Aorta (tissue), 5 donors: Measurements from ENCODE around the gene LRCOL1. TPM values are rescaled to one million over a fixed set of nuclear protein-coding genes. Genes with fewer than 3 reads are reported as not detected.
A peak's percentile ranks its signal among the peaks of the same experiment; 100 is the strongest.

Experiments used
- ATAC-seq: fragments of 200-7000 bp; cut with Tn5 transposase; one replicate; pipeline ENCODE4 v1.9.1; 2022; ENCODE audit warnings: moderate library complexity; ENCODE audit not compliant: low FRiP score
- DNase-seq, 2 donors: peaks; one replicate each; pipeline ENCODE4 v3.0.0-alpha.2; 2020
- H3K27ac ChIP-seq, 2 donors: one replicate each; pipeline ENCODE4 v1.5.1; 2013; ENCODE audit warnings: low read length in 2 of 2, mild to moderate bottlenecking in 2 of 2, moderate library complexity in 2 of 2, control low read depth in 1 of 2, inconsistent platforms in 1 of 2, low read depth in 1 of 2
- H3K27me3 ChIP-seq, 2 donors: one replicate each; pipeline ENCODE4 v1.6.1; 2013; ENCODE audit warnings: control low read depth in 1 of 2, low read length in 1 of 2, mild to moderate bottlenecking in 1 of 2, moderate library complexity in 1 of 2; ENCODE audit not compliant: insufficient read depth in 2 of 2, control insufficient read depth in 1 of 2
- H3K36me3 ChIP-seq, 2 donors: one replicate each; pipeline ENCODE4 v1.6.1; 2013; ENCODE audit warnings: control low read depth in 1 of 2, low read length in 1 of 2, mild to moderate bottlenecking in 1 of 2; ENCODE audit not compliant: insufficient read depth in 2 of 2, control insufficient read depth in 1 of 2
- H3K4me1 ChIP-seq, 2 donors: one replicate each; pipeline ENCODE4 v1.6.1; 2013; ENCODE audit warnings: low read length in 2 of 2, control low read depth in 1 of 2, mild to moderate bottlenecking in 1 of 2, moderate library complexity in 1 of 2; ENCODE audit not compliant: insufficient read depth in 2 of 2, control insufficient read depth in 1 of 2
- H3K4me3 ChIP-seq, 2 donors: one replicate each; pipeline ENCODE4 v1.5.1; 2013; ENCODE audit warnings: low read length in 2 of 2, control low read depth in 1 of 2, mild to moderate bottlenecking in 1 of 2
- H3K9me3 ChIP-seq: one replicate; pipeline ENCODE4 v1.6.1; 2013; ENCODE audit warnings: mild to moderate bottlenecking, low read length; ENCODE audit not compliant: control insufficient read depth
- WGBS, 2 donors: extraction: QIAGEN DNeasy Blood & Tissue Kit; methylation state at CpG; one replicate each; pipeline ENCODE4 v1.1.7; 2013; 5-methylcytosine and 5-hydroxymethylcytosine counted together
- intact Hi-C, 2 donors: fragments of 100-400 bp; cut with DNase I; formaldehyde crosslinking; loops; one replicate each; pipeline versions ENCODE4 v1.14.2 to v1.15.0; 2022
- polyA plus RNA-seq, 2 donors: library from polyadenylated mRNA; stranded (reverse); fragments of 200-250 nt; gene quantifications; one replicate each; pipeline ENCODE4 v1.2.3, GENCODE V29; 2013
- total RNA-seq, 2 donors: library from RNA; stranded (reverse); fragmentation: NEBNext Ultra II Directional; extraction: Animal tissue kit (Norgen Biotek cat#: 25700); gene quantifications; one replicate each; pipeline ENCODE4 v1.2.1, GENCODE V29; 2021
- donor health status: healthy with polysubstance abuse.
- donor health status: Bipolar disorder and iron deficiency.
- donor health status: DM: no; HTN: no; CAD: no.
- donor health status: DM: no; HTN: no; CAD: no.
- donor health status: DM: yes; HTN: yes; CAD: no.

LRCOL1 gene
- total and polyA plus RNA-seq, 4 donors, result 0.59 to 1.2 TPM; not detected in 2

DNA sequence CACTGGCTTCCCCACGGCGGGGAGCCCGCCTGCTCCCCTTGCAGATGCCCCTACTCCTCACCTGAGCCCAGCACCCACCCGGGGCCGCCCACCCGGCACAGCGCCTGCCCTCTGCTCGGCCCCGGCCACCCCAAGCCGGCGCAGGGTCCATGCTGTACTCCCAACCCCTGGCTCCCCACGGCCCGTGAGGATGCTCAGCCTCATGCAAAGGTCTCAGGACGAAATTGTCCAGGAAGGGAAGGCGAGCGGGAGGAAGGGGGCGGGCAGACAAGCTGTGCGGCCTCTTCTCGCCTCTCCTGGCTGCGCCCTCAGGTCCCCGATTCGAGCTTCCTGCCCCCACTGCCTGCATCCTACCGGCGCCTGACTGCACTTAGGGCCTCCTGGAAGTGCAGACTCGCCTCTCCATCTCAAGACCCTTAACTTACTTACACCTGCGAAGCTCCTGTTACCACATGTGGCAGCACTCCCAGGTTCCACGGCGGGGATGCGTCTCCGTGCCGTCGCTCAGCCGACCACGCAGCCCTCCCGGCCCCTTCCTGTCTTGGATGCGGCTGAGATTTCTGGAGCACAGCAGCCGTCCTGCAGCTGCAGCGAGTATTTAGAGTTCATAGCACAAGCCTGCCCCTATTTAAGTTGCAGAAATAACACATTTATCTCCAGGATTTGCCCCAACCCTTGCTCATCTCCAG lies 18.0 kb downstream of the LRCOL1 start:
- Histone ChIP-seq H3K36me3 (no peaks in the 10 kb centered on the region), H3K27me3 (no peaks in the 10 kb centered on the region), H3K9me3 (no peaks in the 10 kb centered on the region), H3K27ac (no peak overlapping the region), H3K4me1 (no peaks in the 10 kb centered on the region), H3K4me3 (no peak overlapping the region)
- ATAC-seq (no peak), DNase-seq (peak in 1 of 2 donors; percentile 34)
- WGBS, 2 donors, result 88 to 94% methylated on average over 34 to 38 of the region's 38 CpGs
- intact Hi-C loops, result loop anchor here in 1 of 2 donors (10.0 kb wide), 1 partner anchor 98 kb away; the partner anchor contains the start of gene FBRSL1

DNA sequence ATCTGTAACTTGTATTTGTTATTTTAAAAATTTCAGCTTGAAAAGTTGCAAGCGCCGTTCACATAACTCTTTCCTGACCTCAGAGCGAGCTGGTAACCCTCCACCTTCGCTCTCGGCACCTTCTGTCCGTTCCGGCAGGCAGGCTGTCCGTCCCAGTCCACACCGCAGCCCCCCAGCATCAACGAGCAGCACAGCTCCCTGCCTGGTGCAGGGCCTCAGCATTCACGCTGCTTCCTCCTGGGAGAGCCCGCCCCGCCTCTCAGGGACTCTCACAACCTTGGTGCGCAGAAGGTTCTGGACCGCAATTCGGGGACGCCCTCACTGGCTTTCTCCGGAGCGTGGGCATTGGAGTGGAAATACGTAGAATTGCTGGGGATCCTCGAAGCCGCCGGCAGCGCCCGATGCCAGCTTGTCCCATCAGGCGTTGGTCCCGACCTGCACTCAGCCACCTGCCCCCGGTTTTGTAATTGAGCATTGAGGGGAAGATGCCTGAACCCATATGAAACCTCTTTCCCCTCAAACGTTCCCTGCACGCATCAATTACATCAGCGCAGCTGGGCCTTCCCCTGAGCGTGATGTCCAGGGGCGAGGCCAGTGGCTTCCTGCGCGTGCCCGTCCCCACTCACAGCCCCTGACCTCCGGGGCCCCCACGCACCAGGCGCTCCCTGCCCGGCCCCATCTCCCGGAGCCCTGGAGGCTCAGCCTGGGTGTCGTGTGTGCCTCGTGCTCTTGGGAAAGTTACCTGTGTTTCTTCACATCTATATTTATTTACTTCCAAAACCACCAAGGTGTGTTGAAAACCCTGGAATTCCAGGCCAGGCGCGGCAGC lies 19.1 kb downstream of the LRCOL1 start:
- H3K36me3 ChIP-seq, result no peaks in the 10 kb centered on the region
- H3K27ac ChIP-seq, result no peak overlapping the region
- H3K4me3 ChIP-seq, result no peak overlapping the region
- 90 to 91% methylated on average over 45 of the region's 45 CpGs for WGBS, 2 donors
- H3K4me1 ChIP-seq, result no peaks in the 10 kb centered on the region
- no peak for ATAC-seq
- no peaks in the 10 kb centered on the region for H3K27me3 ChIP-seq
- intact Hi-C loops, result loop anchor here in 1 of 2 donors (10.0 kb wide), 1 partner anchor 97 kb away; the partner anchor contains the start of gene FBRSL1
- H3K9me3 ChIP-seq, result no peaks in the 10 kb centered on the region
- no peak for DNase-seq

DNA sequence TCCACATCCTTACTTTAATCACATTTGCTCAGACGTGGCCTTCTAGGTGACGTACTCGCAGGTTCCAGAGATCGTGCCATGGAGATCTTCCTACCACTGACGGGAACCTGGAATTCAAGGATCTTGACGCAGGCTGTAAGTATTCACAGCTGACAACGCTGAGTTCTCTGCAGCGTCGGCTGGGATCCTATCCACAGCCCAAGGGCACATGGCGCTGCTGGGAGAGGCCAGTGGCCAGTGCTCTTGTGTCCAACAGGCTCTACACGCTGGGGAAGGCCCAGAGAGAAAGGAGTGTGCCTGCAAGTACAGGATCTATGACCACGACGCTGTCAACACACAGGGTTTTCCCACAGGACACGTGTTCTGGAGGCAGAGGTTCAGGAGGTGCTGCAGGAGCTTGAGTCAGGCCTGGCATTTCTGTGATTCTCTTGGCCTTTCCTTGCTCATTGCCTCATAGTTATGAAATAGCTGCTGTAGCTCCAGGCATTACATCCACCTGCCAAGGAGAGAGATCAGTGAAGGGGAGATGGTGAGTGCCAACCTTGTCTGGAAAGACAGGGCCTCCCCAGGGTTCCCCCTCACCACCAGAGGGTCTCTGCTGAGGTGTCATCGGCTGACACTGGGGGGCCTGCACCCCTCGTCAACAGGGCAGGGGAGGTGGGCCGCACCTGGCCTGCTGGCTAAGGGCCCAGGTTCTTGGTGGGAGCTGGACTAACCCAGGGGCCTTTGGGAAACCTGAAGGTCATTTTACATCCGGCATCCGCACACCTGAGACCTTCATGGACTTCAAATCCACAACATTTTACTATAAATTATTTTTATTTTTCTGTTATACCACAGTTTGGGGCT lies 21.3 kb downstream of the LRCOL1 start:
- Histone ChIP-seq H3K4me3 (no peak overlapping the region), H3K27ac (no peak overlapping the region), H3K9me3 (no peaks in the 10 kb centered on the region), H3K27me3 (no peaks in the 10 kb centered on the region), H3K36me3 (no peaks in the 10 kb centered on the region), H3K4me1 (no peaks in the 10 kb centered on the region)
- WGBS, 2 donors, result 91 to 93% methylated on average over 19 of the region's 19 CpGs
- intact Hi-C loops, result no loop called here
- ATAC-seq (no peak), DNase-seq (no peak)

DNA sequence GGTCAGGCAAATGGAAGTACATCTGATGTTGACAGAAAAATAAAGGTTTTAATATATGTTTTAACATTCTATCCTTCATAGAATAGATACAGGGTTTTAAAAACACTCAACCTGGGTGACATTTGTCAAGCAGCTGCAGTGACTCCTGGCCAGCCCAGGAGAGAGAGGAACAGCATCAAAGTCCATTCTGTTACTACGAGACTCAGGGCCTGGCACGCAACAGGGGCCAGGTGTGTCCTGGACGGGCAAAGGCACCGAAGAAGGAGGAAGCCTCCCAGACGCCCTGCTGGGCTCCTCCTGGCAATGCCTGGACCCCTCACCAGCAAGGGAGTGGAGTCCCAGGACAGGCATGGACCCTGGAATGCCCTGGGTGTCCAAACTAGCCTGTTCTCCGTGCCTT lies 22.1 kb downstream of the LRCOL1 start:
- ATAC-seq, result no peak
- intact Hi-C loops, result no loop called here

DNA sequence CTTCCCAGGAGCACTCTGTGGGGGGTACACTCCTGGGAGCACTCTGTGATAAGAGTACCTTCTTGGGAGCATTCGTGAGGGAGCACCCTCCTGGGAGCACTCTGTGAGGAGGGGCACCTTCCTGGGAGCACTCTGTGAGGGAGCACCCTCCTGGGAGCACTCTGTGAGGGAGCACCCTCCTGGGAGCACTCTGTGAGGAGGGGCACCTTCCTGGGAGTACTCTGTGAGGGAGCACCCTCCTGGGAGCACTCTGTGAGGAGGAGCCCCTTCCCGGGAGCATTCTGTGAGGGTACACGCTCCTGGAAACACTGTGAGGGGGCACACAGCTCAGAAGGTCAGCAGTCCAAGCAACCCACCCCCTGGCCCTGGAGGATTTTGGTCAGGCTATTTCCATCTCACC lies 22.6 kb downstream of the LRCOL1 start:
- DNase-seq (no peak), ATAC-seq (no peak)
- Histone ChIP-seq H3K9me3 (no peaks in the 10 kb centered on the region), H3K27ac (no peak overlapping the region), H3K27me3 (no peaks in the 10 kb centered on the region), H3K4me3 (no peak overlapping the region), H3K36me3 (no peaks in the 10 kb centered on the region), H3K4me1 (no peaks in the 10 kb centered on the region)
- WGBS, 2 donors, result 72 to 74% methylated on average over 3 of the region's 3 CpGs
- intact Hi-C loops, result no loop called here

More for the DNA sequence above, 22.1 kb downstream of the LRCOL1 start:
- 85 to 90% methylated on average over 6 of the region's 6 CpGs for WGBS, 2 donors
- no peaks in the 10 kb centered on the region for H3K27me3 ChIP-seq
- no peaks in the 10 kb centered on the region for H3K4me1 ChIP-seq
- no peak overlapping the region for H3K4me3 ChIP-seq
- H3K36me3 ChIP-seq, result no peaks in the 10 kb centered on the region
- no peak overlapping the region for H3K27ac ChIP-seq
- H3K9me3 ChIP-seq, result no peaks in the 10 kb centered on the region
- DNase-seq, result no peak

DNA sequence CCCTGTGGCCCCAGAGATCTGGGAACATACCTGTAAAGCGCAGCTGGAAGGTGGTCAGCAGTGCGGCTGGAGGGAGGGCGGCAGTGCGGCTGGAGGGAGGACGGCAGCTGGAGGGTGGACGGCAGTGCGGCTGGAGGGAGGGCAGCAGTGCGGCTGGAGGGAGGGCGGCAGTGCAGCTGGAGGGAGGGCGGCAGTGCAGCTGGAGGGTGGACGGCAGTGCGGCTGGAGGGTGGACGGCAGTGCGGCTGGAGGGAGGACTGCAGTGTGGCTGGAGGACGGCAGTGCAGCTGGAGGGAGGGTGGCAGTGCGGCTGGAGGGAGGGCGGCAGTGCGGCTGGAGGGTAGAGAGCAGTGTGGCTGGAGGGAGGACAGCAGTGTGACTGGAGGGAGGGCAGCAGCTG lies 23.5 kb downstream of the LRCOL1 start:
- Histone ChIP-seq H3K4me1 (no peaks in the 10 kb centered on the region), H3K9me3 (no peaks in the 10 kb centered on the region), H3K27me3 (no peaks in the 10 kb centered on the region), H3K4me3 (no peak overlapping the region), H3K27ac (no peak overlapping the region), H3K36me3 (no peaks in the 10 kb centered on the region)
- DNase-seq (no peak), ATAC-seq (no peak)
- WGBS, 2 donors, result 90 to 95% methylated on average over 18 of the region's 18 CpGs
- intact Hi-C loops, result no loop called here

DNA sequence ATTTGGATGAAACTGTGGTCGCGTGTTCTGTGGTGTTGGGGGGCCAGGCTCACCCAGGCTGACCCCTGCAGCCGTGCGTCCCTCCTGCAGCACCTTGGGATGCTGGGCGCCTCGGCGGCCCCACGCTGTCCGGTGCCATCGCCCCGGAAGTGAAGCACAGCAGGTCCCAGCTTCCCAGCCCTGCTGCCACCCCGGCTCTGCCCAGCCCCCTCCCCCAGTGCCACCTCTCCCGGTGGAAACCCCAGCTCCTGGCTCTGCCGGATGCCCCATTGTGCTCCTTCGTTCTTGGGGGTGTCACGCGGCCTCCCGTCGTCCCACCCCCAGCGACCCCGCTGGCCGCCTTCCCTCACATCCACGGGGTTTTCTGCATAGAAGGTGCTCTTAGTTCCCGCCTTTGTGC lies 25.2 kb downstream of the LRCOL1 start:
- H3K27ac ChIP-seq, result no peak overlapping the region
- no peaks in the 10 kb centered on the region for H3K9me3 ChIP-seq
- no peaks in the 10 kb centered on the region for H3K36me3 ChIP-seq
- 78 to 80% methylated on average over 24 of the region's 24 CpGs for WGBS, 2 donors
- ATAC-seq, result no peak
- no peak overlapping the region for H3K4me3 ChIP-seq
- DNase-seq, result no peak
- no peaks in the 10 kb centered on the region for H3K27me3 ChIP-seq
- intact Hi-C loops, result no loop called here
- no peaks in the 10 kb centered on the region for H3K4me1 ChIP-seq

DNA sequence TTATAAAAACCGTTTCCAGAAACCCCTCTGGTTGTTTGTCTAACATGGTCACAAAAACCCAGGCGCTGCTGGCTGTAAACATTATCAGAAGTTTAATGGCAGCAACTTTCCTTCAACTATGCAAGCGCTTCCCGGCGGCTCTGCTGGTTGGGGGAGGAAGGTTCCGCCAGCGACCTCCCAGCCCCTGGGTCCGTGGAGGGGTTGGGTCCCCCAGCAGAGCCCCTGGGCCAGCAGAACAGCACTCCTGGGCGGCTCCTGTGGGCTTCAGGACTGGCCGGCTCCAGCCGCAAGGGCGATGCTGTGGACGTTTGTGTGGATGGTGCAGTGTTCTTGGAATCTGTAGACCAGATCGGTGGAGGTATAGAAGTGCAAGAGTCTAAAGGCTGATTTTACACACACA lies 26.0 kb downstream of the LRCOL1 start:
- H3K36me3 ChIP-seq, result no peaks in the 10 kb centered on the region
- H3K4me3 ChIP-seq, result no peak overlapping the region
- DNase-seq, result no peak
- WGBS, 2 donors, result 92% methylated on average over 14 of the region's 14 CpGs
- no peaks in the 10 kb centered on the region for H3K4me1 ChIP-seq
- H3K27me3 ChIP-seq, result no peaks in the 10 kb centered on the region
- no peaks in the 10 kb centered on the region for H3K9me3 ChIP-seq
- no peak overlapping the region for H3K27ac ChIP-seq
- no peak for ATAC-seq
- intact Hi-C loops, result no loop called here
